ENCODE results near the gene LDLR.
A peak's percentile ranks its signal among the peaks of the same experiment; 100 is the strongest.
"Not testable (repeated sequence)": the region's sequence is repeated elsewhere in the genome, so short reads cannot be mapped to it uniquely, and the experiment has no call there.

LDLR gene

DNA sequence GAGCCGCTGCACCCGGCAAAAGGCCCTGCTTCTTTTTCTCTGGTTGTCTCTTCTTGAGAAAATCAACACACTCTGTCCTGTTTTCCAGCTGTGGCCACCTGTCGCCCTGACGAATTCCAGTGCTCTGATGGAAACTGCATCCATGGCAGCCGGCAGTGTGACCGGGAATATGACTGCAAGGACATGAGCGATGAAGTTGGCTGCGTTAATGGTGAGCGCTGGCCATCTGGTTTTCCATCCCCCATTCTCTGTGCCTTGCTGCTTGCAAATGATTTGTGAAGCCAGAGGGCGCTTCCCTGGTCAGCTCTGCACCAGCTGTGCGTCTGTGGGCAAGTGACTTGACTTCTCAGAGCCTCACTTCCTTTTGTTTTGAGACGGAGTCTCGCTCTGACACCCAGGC lies 17.2 kb downstream of the LDLR start:
- DNase-seq (ENCODE audit: low read depth), result no peak

DNA sequence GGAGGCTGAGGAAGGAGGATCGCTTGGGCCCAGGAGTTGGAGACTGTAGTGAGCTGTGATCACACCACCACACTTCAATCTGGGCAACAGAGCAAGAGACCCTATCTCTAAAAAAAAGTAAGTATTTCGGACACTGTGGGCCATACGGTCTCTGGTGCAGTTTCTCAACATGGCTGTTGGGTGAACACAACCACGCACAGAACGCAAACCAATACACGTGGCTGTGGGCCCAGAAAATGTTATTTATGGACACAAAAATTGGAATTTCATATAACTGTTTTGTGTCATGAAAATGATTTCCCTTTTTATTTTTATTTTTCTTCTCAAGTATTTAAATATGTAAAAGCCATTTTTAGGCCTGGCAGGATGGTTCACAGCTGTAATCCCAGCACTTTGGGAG lies 19.5 kb downstream of the LDLR start:
- DNase-seq (ENCODE audit: low read depth), result no peak

DNA sequence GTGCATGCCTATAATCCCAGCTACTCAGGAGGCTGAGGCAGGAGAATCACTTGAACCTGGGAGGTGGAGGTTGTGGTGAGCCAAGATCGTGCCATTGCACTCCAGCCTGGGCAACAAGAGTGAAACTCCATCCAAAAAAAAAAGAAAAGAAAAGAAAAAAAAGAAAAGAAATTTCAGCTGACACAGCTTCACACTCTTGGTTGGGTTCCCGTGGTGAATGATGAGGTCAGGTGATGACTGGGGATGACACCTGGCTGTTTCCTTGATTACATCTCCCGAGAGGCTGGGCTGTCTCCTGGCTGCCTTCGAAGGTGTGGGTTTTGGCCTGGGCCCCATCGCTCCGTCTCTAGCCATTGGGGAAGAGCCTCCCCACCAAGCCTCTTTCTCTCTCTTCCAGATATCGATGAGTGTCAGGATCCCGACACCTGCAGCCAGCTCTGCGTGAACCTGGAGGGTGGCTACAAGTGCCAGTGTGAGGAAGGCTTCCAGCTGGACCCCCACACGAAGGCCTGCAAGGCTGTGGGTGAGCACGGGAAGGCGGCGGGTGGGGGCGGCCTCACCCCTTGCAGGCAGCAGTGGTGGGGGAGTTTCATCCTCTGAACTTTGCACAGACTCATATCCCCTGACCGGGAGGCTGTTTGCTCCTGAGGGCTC lies 22.0 kb downstream of the LDLR start:
- DNase-seq (ENCODE audit: low read depth), result no peak

DNA sequence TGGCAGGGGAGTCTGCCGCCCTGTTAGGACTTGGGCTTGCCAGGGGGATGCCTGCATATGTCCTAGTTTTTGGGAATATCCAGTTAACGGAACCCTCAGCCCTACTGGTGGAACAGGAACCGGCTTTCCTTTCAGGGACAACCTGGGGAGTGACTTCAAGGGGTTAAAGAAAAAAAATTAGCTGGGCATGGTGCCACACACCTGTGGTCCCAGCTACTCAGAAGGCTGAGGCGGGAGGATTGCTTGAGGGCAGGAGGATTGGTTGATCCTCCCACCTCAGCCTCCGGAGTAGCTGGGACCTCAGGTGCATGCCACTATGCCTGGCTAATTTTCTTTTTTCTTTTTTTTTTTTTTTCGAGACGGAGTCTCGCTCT lies 22.5 kb downstream of the LDLR start:
- DNase-seq (ENCODE audit: low read depth), result no peak

DNA sequence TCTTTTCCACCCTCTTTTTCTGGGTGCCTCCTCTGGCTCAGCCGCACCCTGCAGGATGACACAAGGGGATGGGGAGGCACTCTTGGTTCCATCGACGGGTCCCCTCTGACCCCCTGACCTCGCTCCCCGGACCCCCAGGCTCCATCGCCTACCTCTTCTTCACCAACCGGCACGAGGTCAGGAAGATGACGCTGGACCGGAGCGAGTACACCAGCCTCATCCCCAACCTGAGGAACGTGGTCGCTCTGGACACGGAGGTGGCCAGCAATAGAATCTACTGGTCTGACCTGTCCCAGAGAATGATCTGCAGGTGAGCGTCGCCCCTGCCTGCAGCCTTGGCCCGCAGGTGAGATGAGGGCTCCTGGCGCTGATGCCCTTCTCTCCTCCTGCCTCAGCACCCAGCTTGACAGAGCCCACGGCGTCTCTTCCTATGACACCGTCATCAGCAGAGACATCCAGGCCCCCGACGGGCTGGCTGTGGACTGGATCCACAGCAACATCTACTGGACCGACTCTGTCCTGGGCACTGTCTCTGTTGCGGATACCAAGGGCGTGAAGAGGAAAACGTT lies 24.0 kb downstream of the LDLR start:
- no peak for DNase-seq (ENCODE audit: low read depth)

DNA sequence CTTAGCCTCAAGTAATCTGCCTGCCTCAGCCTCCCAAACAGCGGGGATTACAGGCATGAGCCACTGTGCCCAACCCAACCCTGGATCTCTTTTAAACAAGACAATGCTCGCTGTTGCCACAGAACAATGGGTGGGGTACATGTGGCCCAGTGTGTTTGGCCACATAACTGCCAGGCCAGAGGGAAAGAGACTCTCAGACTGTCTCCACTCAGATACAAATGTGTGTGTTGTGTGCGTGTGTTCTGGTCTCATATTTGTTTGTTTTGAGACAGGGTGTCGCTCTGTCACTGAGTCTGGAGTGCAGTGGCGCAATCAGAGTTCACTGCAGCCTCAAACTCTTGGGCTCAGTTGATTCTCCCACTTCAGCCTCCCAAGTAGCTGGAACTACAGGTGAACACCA lies 25.8 kb downstream of the LDLR start:
- no peak for DNase-seq (ENCODE audit: low read depth)

DNA sequence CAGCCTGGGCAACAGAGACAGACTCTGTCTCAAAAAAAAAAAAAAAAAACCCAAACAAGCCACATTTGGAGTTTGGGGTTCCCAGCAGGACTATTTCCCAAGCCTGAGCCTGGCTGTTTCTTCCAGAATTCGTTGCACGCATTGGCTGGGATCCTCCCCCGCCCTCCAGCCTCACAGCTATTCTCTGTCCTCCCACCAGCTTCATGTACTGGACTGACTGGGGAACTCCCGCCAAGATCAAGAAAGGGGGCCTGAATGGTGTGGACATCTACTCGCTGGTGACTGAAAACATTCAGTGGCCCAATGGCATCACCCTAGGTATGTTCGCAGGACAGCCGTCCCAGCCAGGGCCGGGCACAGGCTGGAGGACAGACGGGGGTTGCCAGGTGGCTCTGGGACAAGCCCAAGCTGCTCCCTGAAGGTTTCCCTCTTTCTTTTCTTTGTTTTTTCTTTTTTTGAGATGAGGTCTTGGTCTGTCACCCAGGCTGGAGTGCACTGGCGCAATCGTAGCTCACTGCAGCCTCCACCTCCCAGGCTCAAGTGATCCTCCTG lies 26.7 kb downstream of the LDLR start:
- no peak for DNase-seq (ENCODE audit: low read depth)

DNA sequence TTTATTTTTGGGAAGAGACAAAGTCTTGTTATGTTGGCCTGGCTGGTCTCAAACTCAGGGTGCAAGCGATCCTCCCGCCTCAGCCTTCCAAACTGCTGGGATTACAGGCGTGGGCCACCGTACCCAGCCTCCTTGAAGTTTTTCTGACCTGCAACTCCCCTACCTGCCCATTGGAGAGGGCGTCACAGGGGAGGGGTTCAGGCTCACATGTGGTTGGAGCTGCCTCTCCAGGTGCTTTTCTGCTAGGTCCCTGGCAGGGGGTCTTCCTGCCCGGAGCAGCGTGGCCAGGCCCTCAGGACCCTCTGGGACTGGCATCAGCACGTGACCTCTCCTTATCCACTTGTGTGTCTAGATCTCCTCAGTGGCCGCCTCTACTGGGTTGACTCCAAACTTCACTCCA lies 27.2 kb downstream of the LDLR start:
- no peak for DNase-seq (ENCODE audit: low read depth)

DNA sequence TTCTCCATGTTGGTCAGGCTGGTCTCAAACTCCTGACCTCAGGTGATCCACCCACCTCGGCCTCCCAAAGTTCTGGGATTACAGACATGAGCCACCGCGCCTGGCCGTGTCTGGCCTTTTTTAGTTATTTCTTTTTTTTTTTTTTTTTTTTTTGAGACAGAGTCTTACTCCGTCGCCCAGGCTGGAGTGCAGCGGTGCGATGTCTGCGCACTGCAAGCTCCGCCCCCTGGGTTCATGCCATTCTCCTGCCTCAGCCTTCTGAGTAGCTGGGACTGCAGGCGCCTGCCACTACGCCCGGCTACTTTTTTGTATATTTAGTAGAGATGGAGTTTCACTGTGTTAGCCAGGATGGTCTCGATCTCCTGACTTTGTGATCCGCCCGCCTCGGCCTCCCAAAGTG lies 32.7 kb downstream of the LDLR start:
- DNase-seq (ENCODE audit: low read depth), result not testable (repeated sequence)

DNA sequence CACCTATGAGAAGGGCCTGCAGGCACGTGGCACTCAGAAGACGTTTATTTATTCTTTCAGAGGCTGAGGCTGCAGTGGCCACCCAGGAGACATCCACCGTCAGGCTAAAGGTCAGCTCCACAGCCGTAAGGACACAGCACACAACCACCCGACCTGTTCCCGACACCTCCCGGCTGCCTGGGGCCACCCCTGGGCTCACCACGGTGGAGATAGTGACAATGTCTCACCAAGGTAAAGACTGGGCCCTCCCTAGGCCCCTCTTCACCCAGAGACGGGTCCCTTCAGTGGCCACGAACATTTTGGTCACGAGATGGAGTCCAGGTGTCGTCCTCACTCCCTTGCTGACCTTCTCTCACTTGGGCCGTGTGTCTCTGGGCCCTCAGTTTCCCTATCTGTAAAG lies 33.9 kb downstream of the LDLR start:
- no peak for DNase-seq (ENCODE audit: low read depth)

DNA sequence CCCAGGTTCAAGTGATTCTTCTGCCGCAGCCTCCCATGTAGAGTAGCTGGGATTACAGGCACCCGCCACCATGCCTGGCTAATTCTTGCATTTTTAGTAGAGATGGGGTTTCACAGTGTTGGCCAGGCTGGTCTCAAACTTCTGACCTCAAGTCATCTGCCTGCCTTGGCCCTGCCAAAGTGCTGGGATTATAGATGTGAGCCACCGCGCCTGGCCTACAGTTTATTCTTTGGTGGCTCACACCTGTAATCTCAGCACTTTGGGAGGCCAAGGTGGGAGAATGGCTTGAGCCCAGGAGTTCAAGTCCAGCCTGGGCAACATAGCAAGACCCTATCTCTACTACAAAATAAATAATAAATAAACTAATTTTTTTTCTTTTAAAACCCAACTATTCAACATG lies 34.9 kb downstream of the LDLR start:
- not testable (repeated sequence) for DNase-seq (ENCODE audit: low read depth)

DNA sequence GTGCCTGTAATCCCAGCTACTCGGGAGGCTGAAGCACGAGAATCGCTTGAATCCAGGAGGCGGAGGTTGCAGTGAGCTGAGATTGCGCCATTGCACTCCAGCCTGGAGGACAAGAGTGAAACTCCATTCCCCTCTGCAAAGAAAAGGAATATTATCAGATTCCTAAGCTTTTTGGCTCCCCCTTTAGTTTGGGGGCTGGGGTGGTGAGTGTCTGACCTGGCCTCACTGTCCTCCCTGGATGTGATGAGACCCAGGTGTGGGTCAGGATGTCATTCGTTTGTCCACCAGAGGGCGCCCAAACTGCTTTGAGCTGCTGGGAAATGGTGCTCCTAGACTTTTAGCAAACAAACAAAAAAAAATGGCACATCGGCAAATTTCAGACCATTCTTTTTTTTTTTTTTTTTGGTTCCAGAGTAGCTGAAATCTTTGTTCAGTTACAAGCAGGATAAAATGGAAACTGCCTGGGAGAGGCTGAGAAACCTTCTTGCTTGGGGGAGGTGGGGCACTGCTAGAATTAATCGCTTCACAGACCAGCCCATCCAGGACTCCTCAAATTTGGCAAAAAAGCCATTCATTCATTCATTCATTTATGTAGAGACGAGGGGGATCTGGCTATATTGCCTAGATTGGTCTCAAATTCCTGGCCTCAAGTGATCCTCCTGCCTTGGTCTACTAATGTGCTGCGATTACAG lies 36.9 kb downstream of the LDLR start:
- DNase-seq (ENCODE audit: low read depth), result peak; percentile 57

DNA sequence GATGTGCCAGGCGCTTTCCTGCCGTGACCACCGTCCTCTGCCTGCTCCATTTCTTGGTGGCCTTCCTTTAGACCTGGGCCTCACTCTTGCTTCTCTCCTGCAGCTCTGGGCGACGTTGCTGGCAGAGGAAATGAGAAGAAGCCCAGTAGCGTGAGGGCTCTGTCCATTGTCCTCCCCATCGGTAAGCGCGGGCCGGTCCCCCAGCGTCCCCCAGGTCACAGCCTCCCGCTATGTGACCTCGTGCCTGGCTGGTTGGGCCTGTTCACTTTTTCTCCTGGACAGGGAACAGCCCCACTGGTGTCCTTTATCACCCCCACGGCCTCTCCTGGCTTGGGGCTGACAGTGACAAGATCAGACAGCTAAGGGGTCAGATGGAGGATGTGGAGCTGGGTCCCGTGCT lies 38.6 kb downstream of the LDLR start:
- no peak for DNase-seq (ENCODE audit: low read depth)

DNA sequence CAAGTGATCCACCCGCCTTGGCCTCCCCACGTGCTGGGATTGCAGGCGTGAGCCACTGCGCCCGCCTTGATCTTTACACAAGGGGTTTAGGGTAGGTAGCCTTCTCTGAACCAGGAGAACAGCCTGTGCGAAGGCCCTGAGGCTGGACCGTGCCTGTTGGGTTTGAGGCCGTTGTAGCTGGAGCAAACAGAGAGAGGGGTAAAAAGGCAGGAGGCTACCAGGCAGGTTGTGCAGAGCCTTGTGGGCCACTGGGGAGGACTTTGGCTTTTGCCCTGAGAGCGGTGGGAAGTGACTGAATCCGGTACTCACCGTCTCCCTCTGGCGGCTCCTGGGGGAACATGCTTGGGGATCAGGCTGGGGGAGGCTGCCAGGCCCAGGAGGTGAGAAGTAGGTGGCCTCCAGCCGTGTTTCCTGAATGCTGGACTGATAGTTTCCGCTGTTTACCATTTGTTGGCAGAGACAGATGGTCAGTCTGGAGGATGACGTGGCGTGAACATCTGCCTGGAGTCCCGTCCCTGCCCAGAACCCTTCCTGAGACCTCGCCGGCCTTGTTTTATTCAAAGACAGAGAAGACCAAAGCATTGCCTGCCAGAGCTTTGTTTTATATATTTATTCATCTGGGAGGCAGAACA lies 41.7 kb downstream of the LDLR start:
- DNase-seq (ENCODE audit: low read depth), result peak; percentile 63

DNA sequence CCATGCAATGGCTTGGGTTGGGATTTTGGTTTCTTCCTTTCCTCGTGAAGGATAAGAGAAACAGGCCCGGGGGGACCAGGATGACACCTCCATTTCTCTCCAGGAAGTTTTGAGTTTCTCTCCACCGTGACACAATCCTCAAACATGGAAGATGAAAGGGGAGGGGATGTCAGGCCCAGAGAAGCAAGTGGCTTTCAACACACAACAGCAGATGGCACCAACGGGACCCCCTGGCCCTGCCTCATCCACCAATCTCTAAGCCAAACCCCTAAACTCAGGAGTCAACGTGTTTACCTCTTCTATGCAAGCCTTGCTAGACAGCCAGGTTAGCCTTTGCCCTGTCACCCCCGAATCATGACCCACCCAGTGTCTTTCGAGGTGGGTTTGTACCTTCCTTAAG lies 42.2 kb downstream of the LDLR start:
- DNase-seq (ENCODE audit: low read depth), result no peak

DNA sequence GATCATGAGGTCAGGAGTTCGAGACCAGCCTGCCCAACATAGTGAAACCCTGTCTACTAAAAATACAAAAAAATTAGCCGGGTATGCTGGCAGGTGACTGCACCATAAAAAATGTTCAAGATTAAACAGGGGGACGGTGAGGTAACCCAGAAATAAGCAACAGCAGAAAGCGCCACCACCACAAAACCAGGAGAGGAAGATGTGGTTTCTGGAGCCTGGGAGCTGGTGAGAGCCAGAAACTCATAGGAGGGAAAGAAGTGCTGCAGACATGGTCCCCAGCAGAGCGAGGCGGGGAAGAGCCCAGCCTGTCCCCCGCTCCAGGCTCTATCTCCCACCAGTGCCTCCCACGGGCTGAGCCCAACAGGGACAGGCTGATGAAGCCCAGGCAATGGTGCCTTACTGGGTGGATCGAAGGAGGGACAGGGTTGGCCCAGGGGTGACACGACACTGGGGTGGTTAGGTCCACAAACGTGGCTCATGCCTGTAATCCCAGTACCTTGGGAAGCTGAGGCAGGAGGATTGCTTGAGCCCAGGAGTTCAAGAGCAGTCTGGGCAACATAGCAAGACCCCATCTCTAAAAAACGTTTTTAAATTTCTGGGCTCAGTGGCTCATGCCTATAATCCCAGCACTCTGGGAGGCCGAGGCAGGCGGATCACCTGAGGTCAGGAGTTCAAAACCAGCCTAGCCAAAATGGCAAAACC lies 47.3 kb downstream of the LDLR start:
- peak; percentile 40 for DNase-seq (ENCODE audit: low read depth)

DNA sequence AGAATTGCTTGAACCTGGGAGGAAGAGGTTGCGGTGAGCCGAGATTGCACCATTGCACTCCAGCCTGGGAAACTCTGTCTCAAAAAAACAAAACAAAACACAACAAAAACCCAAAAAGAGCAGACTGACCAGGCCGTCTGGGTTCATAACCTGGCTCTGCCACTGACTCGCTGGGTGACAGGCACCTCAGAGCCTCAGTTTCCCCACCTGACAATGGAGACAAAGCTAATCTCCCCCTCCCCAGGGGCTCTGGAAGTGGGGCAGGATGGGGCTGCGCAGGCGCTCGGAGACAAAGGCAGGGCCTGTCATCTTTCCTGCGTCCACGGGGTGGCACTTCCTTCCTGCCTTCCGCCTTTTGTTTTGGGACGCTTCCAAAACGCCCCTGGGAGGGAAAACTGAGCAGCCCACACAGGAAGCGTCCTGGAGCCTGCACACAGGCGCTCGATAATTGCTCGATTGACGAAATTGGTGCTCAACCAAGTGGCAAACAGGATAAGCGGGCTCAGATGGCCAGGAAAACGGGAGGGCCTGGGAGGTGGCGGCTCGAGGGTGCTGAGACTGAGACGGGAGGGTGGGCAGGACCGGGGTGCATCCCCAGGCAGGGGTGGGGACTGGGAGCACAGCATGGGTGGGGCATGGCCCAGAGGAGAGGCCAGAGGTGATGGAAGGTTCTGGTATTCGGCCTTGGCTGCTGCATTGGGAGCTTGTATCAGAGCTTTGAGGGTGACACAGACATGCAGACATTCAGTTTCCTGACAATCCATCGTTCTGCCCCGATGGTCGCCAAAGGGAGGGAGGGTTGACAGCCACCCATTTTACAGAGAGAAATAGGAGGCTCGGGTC lies 48.5 kb downstream of the LDLR start:
- peak; percentile 84 for DNase-seq (ENCODE audit: low read depth)

DNA sequence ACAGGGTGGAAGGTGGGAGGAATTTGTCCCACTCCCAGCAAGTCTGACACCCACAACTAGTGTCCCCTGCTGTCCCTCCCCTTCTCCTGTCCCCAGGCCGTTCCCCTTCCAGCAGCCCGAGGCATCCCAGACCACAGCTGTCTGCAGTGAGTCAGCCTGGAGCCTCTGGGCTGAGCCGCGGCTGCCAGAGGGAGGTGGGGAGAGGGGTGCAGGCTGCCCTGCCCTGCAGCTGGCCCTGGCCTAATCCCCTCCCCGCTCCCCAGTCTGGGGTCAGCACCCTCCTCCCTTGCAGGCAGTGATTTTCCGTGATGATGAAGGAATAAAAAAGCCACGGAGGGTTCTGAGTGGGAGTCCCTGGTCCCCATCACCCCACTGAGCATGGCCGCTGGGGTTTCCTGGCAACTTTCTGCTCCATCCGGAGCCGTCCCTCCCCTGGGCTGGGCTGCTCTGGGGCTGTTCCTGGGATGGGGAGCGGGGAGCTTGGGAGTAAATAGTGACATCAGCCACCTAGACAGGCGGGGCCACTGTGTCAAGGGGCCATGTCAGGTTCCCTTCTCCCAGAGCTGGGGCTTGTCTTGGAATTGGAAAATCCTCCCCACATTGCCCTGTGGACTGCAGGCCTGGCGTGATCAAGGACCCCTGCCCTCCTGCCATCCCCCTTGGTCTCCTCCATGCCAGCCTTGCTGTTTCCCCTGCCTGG lies 49.5 kb downstream of the LDLR start:
- peak; percentile 81 for DNase-seq (ENCODE audit: low read depth)

DNA sequence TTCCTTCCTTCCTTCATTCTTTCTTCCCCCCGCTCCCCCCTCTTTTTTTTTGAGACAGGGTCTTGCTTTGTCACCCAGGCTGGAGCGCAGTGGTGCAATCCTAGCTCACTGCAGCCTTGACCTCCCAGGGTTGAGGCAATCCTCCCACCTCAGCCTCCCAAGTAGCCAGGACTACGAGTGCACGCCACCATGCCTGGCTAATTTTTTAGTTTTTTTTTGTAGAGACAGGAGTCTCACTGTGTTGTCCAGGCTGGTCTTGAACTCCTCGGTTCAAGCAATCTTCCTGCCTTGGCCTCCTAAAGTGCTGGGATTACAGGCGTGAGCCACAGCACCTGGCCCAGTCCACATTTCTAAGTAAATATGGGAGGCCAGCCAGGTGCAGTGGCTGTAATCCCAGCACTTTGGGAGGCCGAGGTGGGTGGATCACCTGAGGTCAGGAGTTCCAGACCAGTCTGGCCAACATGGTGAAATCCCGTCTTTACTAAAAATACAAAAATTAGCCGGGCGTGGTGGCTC lies 50.8 kb downstream of the LDLR start:
- DNase-seq (ENCODE audit: low read depth), result not testable (repeated sequence)

DNA sequence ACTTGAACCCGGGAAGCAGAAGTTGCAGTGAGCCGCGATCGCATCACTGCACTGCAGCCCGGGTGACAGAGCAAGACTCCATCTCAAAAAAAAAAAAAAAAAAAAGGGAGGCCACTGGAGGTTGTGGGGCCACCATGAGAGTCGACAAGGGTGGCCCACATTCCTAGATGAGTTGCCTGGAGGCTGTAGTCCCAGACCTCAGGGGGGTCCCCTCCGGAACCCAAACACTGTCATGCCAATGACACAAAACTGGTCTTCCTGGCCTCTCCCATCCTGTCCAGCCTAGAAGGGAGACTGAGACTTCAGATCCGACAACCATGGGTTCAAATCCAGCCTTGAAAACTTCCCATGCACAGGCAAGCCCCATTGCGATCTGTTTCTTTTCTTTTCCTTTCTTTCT lies 51.6 kb downstream of the LDLR start:
- no peak for DNase-seq (ENCODE audit: low read depth)

Measured in iris pigment epithelial cell (primary cell).